ENCODE data around the gene CCDC91.
"Not testable (repeated sequence)": the region's sequence is repeated elsewhere in the genome, so short reads cannot be mapped to it uniquely, and the experiment has no call there.

The CCDC91 gene

GRCh38 chr12:28235015-28235414, 44.8 kb downstream of the CCDC91 start:
- no peak for DNase-seq

GRCh38 chr12:28235985-28236384, 45.7 kb downstream of the CCDC91 start:
- DNase-seq, result no peak

DNA sequence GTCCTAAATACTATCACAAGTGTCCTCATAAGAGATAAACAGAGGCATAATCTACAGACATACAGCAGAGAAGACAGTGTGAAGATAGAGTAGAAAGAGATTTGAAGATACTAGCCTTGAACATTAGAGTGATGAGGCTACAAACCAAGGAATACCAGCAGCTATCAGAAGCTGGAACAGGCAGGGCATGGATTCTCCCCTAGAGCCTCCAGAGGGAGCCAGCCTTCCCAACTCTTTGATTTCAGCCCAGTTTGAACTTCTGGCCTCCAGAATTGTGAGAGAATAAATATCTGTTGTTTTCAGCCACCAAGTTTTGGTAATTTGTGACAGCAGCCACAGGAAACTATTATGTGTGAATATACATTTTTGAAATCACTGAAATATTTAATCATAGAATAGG, 47.2 kb downstream of the CCDC91 start:
- no peak for DNase-seq

DNA sequence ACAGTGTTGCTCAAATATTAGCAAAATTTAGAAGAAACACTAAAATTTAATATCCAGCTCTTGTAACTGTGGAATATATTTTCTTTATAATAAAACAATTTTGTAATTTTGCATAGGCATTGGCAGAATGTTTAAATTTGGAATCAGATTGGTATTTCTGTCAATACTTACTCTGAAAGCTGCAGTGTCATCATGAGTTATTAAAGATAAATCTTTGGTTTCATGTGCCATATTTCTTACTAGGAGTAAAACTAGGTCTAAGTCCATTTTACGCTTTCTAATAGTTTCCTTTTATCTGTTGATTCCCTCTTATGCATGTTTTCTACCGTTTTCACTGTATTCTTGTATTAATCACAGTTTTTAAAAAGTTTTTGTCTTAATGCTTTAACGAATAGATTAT, 49.7 kb downstream of the CCDC91 start:
- no peak for DNase-seq

DNA sequence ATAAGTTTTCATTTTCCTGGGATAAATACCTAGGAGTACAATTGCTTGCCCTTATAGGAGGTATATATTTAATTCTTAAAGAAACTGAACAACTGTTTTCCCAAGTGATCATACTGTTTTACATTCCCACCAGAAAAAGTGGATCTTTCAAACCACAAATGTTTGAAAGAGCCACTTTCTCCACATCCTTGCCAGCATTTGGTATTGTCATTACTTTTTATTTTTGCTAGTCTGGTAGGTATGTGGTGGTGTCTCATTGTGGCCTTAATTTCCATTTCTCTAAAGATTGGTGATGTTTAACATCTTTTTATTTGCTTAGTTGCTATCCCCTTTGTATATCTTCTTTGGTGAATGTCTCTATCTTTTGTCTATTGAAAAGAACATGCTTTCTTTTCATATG, 50.6 kb downstream of the CCDC91 start:
- no peak for DNase-seq

DNA sequence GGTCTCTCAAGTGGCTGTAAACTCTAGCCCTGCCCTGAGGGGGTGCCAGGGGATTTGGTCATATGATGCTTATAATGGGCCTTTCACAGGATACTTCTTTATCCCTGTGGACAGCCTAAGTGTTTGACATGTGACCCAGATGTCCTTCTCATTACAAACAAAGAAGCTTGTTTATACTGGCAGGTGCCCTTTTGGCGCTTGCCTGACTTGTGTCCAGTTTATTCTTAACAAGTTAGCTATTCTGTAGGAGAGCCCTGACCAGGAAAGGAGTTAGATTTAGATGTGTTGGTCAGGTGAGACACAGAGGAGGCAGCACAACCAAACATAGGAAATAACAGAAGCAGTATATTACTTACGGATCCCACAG, 51.9 kb downstream of the CCDC91 start:
- no peak for DNase-seq

GRCh38 chr12:28242496-28243309, 52.4 kb downstream of the CCDC91 start:
- DNase-seq, result no peak

DNA sequence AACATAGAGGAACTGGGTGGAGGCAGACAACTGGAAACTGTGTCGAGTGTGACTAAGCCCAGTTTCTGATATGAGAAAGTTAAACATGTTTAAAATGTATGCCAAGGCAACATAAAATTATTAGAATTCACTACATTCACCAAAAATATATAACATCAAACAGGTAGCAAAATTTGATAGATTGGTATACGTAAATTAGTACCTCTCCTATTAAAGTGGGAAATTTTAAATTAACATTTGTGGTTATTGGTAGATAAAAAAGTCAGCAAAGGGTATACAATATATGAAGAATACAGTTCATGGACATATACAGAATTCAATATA, 53.0 kb downstream of the CCDC91 start:
- DNase-seq, result no peak

GRCh38 chr12:28247806-28248205, 57.5 kb downstream of the CCDC91 start:
- no peak for DNase-seq

GRCh38 chr12:28248555-28249145, 58.4 kb downstream of the CCDC91 start:
- no peak for DNase-seq

DNA sequence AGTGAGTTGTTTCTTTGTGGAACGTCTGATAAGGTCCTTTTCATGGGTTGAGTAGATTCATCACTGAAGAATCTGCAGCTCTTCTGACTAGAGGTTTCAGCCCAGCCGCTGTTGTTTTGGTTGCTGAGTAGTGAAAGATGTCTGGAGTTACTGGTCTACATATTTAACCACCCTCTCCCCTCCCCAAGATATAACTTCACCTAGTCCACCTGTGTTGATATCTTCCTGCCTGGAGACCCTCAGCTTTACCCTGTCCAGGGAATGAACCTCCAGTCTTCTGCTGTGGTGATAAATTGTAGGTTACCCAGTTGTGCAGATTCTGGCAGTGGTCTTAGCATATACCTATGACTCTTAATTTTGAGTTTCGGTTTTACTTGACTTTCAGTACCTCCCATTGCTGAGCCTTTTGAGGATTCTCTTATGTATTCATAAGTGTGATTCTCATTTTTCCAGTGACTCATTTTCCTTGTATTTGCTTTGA, 62.9 kb downstream of the CCDC91 start:
- no peak for DNase-seq

- DNase-seq, result no peak
These were observed 67.2 kb downstream of the CCDC91 start for GRCh38 chr12:28257411-28257810.

GRCh38 chr12:28258998-28259397, 68.7 kb downstream of the CCDC91 start:
- no peak for DNase-seq

GRCh38 chr12:28265435-28266042, 75.3 kb downstream of the CCDC91 start:
- DNase-seq, result no peak

GRCh38 chr12:28267920-28268607, 77.8 kb downstream of the CCDC91 start:
- DNase-seq, result not testable (repeated sequence)

GRCh38 chr12:28268608-28269229, 78.5 kb downstream of the CCDC91 start:
- no peak for DNase-seq

GRCh38 chr12:28269851-28270250, 79.6 kb downstream of the CCDC91 start:
- no peak for DNase-seq

- DNase-seq, result no peak
These were observed 88.2 kb downstream of the CCDC91 start for GRCh38 chr12:28278499-28278898.

DNA sequence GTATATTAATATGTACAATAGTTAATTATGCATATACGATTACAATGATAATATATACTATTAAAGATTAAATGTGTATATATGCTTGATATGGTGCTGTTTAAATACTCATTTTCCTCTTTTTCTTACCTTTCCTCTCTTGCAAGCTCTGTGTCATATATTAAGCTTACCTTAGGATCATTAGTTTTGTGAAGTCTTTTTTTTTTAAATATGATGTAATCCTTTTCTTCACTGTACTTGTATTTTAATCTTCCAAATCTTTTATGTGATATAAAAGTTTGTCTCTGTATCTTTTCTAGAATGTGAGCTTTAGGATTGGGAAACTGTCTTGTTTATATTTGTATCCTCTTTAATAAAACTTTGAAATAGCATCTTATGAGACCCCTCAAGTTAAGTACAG, 88.7 kb downstream of the CCDC91 start:
- DNase-seq, result no peak

GRCh38 chr12:28286352-28286751, 96.1 kb downstream of the CCDC91 start:
- no peak for DNase-seq

- DNase-seq, result no peak
These were observed 100.0 kb downstream of the CCDC91 start for GRCh38 chr12:28290262-28290661.

- no peak for DNase-seq
These were observed 102.4 kb downstream of the CCDC91 start for GRCh38 chr12:28292699-28293098.

GRCh38 chr12:28294300-28294699, 104.0 kb downstream of the CCDC91 start:
- peak; percentile 0 for DNase-seq
